AG08395 (cell line): ENCODE results near the gene MAN1A1.
"Not testable (repeated sequence)": the region's sequence is repeated elsewhere in the genome, so short reads cannot be mapped to it uniquely, and the experiment has no call there.

ENCODE experiments used
- DNase-seq: peaks from one replicate; pipeline ENCODE4 v3.0.0; 2012; ENCODE audit warnings: mixed read lengths, low spot score

MAN1A1 gene

GRCh38 chr6:119349361-119350201, at the start of gene MAN1A1:
Gene MAN1A1, minus strand, starts transcription at chr6:119349761. Its CDS starts 696 bp downstream, at chr6:119349065.
- DNase-seq = peak; percentile 95

DNA sequence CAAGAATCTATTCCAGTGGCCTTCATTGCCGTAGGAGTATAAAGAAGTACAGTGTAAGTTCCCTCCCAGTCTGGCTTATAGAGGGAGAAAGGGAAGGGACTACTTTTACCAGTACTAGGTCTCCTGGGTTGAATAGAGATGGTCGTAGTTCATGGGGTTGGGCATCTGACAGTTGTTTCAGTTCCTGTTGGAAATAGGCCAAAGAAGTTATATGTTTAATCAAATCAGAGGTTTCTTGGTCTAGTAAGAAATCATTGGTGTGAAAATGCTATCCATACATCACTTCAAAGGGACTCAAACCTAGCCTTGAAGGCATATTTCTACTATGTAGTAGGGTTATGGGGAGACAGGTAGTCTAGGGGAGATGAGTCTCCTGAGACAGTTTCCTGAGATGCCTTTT, 45.6 kb upstream of the MAN1A1 start:
- DNase-seq = no peak

GRCh38 chr6:119390247-119390793, 40.8 kb upstream of the MAN1A1 start:
- no peak for DNase-seq

GRCh38 chr6:119385994-119386393, 36.4 kb upstream of the MAN1A1 start:
- no peak for DNase-seq

GRCh38 chr6:119384444-119384843, 34.9 kb upstream of the MAN1A1 start:
- no peak for DNase-seq

GRCh38 chr6:119379809-119380208, 30.2 kb upstream of the MAN1A1 start:
- no peak for DNase-seq

- DNase-seq = not testable (repeated sequence)
Observed at GRCh38 chr6:119377043-119377442, 27.5 kb upstream of the MAN1A1 start.

DNA sequence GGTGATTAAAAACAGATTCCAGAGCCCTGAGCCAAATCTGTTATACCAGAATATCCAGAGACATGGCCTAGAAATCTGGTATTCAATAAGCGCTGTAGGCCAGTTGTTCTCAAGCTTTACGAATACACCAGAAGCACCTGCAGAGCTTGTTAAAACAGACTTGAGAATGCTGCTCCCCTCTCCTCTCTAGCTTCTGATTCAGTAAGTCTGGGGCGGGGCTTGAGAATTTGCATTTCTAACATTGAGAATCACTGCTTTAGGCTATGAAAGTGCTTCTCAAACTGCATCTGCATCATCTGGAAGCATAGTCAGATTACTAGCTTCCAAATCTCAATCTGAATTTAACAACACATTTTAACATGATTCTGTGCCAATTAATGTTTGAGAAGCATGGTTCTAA, 20.5 kb upstream of the MAN1A1 start:
- DNase-seq = no peak

GRCh38 chr6:119368921-119369320, 19.4 kb upstream of the MAN1A1 start:
- no peak for DNase-seq

DNA sequence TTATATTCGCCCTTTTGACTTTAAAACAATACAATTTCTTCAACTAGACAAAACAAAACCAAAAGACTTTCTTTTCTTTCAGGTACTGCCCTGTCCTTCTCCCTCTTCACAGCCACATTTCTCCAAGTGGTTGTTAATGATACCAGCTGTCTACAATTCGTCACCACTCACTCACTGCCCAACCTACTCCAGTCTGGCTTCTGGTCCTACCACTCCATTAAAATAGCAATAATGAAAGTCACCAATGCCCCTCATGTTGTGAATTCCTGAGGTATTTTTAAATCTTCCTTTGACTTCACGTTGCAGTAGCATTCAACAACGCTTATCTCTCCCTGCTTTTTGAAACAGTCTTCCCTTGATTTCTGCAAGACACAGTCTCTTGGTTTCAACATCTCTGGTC, 11.6 kb upstream of the MAN1A1 start:
- no peak for DNase-seq

GRCh38 chr6:119360262-119360915, 10.8 kb upstream of the MAN1A1 start:
- DNase-seq = no peak

- no peak for DNase-seq
Observed at GRCh38 chr6:119355890-119356289, 6.3 kb upstream of the MAN1A1 start.

- DNase-seq = no peak
Observed at GRCh38 chr6:119355157-119355556, 5.6 kb upstream of the MAN1A1 start.

DNA sequence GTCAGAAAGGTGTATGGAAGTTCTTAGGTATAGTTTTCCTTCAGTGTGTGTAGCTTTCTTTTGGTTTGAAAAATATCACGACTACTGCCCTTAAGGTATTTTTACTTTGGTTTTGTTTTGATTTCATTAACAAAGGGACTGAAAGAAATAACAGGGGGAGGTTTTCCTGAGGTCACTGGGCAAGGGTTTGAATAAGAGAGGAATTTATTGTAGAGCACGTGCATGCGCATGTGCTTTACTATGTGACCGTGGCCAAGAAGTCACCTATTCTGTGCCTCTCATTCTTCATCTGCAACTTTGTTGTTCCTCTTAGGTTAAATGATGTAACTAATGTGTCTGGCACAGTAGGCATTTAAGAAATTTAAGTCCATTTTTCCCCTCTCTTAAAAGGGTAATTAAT, 4.1 kb upstream of the MAN1A1 start:
- no peak for DNase-seq

- no peak for DNase-seq
Observed at GRCh38 chr6:119352001-119352400, 2.4 kb upstream of the MAN1A1 start.

DNA sequence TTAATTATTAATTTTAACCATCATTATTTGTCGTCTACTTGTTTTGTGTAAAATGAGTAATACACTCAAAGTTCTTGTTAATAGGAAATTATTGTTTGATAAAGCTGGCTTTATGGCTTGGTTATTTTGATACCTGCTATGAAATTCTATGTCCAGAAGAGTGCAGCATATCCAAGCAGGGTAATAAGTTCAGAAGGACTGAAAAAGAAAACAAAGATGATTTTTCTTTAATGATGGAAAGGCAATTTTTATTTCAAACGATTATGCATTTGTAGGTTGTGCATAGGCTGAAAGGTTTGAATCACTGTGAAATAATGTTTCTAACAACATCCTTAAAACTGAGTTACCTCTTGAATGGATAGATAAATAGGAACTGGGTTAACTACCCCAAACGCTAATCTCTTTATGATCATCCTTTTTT, 1.4 kb upstream of the MAN1A1 start:
- peak; percentile 27 for DNase-seq

DNA sequence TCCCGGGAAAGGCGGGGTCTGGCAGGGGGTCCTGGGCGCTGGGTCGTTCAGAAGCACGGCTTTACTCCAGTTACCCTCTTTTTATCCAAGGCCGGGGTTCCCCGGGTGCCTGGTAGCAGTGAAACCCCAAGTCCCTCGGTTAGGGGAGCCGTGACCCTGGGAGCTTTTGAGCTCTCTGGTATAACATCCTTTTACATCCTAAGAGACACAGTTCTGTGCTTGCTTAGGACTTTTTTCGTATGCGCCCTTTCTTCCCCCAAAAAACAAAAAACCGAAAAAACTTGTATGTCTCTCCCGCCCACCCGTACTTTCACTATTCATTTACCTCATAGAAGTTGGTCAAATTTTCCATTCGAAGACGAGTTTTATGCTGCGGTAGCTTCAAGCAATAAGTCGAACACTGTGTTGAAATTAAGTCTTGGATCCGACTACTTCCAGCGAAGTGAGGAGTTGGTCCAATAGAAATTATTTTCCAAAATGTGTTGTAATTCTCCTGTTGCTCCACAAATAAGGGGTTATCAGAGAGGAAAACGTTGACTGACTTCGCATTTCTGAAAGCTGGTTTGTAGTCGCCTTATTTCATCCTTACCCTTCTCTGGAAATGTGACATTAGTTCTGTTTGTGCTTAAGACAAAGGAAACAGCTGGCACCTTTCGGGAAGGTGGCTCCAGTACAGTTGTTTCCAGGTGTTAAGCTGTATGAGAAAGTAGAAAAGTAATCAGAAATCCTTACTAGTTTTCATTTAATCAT, 816 bp upstream of the MAN1A1 start:
- DNase-seq = peak; percentile 32

- peak; percentile 25 for DNase-seq
Observed at GRCh38 chr6:119348748-119349360, 707 bp downstream of the MAN1A1 start.

- DNase-seq = peak; percentile 15
Observed at GRCh38 chr6:119348096-119348747, 1.3 kb downstream of the MAN1A1 start.

GRCh38 chr6:119347466-119348095, 2.0 kb downstream of the MAN1A1 start:
- DNase-seq = peak; percentile 14

- peak; percentile 21 for DNase-seq
Observed at GRCh38 chr6:119346936-119347335, 2.6 kb downstream of the MAN1A1 start.
